ENCODE data around the gene SLC25A20. TPM values are rescaled to one million over a fixed set of nuclear protein-coding genes. Genes with fewer than 3 reads are reported as not detected.

SLC25A20 gene, protein sequence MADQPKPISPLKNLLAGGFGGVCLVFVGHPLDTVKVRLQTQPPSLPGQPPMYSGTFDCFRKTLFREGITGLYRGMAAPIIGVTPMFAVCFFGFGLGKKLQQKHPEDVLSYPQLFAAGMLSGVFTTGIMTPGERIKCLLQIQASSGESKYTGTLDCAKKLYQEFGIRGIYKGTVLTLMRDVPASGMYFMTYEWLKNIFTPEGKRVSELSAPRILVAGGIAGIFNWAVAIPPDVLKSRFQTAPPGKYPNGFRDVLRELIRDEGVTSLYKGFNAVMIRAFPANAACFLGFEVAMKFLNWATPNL
- total RNA-seq (10 to 100 TPM in 3 of 6 donors, 1 to 10 TPM in 3; 8.3 to 15.7 (median 10.0) TPM), polyA plus RNA-seq (10 to 100 TPM in 1 of 2 donors, 1 to 10 TPM in 1; 9.6 to 14.8 TPM)

- H3K36me3 ChIP-seq: no peaks in the 10 kb centered on the region
- TF ChIP-seq, protein P1, sequence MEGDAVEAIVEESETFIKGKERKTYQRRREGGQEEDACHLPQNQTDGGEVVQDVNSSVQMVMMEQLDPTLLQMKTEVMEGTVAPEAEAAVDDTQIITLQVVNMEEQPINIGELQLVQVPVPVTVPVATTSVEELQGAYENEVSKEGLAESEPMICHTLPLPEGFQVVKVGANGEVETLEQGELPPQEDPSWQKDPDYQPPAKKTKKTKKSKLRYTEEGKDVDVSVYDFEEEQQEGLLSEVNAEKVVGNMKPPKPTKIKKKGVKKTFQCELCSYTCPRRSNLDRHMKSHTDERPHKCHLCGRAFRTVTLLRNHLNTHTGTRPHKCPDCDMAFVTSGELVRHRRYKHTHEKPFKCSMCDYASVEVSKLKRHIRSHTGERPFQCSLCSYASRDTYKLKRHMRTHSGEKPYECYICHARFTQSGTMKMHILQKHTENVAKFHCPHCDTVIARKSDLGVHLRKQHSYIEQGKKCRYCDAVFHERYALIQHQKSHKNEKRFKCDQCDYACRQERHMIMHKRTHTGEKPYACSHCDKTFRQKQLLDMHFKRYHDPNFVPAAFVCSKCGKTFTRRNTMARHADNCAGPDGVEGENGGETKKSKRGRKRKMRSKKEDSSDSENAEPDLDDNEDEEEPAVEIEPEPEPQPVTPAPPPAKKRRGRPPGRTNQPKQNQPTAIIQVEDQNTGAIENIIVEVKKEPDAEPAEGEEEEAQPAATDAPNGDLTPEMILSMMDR (IDR thresholded peaks at IDR 0.05): no peak
- H3K4me1 ChIP-seq: peaks cover 9 to 15% (median 9%) of the 10 kb centered on the region in 3 donors
- no peaks in the 10 kb centered on the region for H3K9me3 ChIP-seq
- H3K27ac ChIP-seq: peak within 1 kb of the TSS; percentile 59 to 73 (median 62)
- intact Hi-C loops (cut with DNase I): no loop called here
- FAIRE-seq: no peak
- peak; percentile 90 to 98 (median 96) for DNase-seq
- no peaks in the 10 kb centered on the region for H3K27me3 ChIP-seq
- 2 to 3% methylated on average over 52 to 54 of the region's 54 CpGs for WGBS, 2 donors
- H3K4me3 ChIP-seq: peak within 1 kb of the TSS; percentile 53 to 75 (median 69)
- ATAC-seq: peak; percentile 95 to 99 (median 98)
Measured at GRCh38 chr3:48898383-48899234, at the start of gene SLC25A20. TSS of gene SLC25A20 (minus strand) at chr3:48898882. CDS start at chr3:48898794, 88 bp downstream.

DNA sequence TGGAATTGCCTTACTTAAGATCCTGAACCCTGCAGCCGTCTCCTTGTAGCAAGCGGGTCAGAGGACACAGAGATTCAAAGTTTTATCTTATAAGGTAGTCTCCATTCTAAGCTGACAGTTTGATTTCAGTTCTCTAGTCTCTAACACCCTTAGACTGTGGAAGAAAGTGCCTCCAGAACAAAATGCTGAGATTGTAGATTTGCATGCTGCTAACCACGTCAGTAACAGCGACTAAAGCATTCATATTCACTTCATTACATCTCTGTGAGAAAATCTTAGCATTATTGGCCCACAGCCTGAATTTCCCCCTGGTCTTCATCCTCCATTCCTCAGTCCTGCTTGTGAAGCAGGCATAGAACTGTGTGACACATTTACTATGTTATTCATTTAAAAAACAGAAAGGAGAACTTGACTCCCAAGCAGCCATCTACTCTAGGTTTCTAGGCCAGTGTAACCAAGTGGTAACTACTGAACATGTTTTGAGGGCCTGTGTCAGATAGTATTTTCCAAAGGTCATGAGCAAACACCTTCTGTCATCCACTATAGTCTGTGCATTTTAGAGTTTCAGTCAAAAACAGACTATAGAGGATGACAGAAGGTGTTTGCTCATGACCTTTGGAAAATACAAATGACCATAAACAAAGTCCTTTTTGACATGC lies 47.3 kb upstream of the SLC25A20 start:
- TF ChIP-seq, protein P1 (IDR thresholded peaks at IDR 0.05): no peak
- WGBS, 2 donors: 89 to 91% methylated on average over 4 of the region's 4 CpGs
- FAIRE-seq (no peak), ATAC-seq (peak in 1 of 4 donors; percentile 16), DNase-seq (no peak)
- H3K27ac ChIP-seq: no peak overlapping the region
- H3K9me3 ChIP-seq: no peaks in the 10 kb centered on the region
- intact Hi-C loops (cut with DNase I): no loop called here
- no peaks in the 10 kb centered on the region for H3K27me3 ChIP-seq
- H3K4me3 ChIP-seq: no peak overlapping the region
- peaks cover 0 to 4% (median 0%) of the 10 kb centered on the region in 3 donors for H3K36me3 ChIP-seq
- peaks cover 0 to 11% (median 0%) of the 10 kb centered on the region in 3 donors for H3K4me1 ChIP-seq

- TF ChIP-seq, protein P1 (IDR thresholded peaks at IDR 0.05): no peak
- Histone ChIP-seq H3K36me3 (peaks cover 0 to 4% (median 0%) of the 10 kb centered on the region in 3 donors), H3K9me3 (no peaks in the 10 kb centered on the region), H3K27ac (no peak overlapping the region), H3K4me3 (no peak overlapping the region), H3K27me3 (no peaks in the 10 kb centered on the region), H3K4me1 (peaks cover 0 to 11% (median 0%) of the 10 kb centered on the region in 3 donors)
- 91 to 97% methylated on average over 2 of the region's 2 CpGs for WGBS, 2 donors
- DNase-seq (no peak), ATAC-seq (no peak), FAIRE-seq (no peak)
- intact Hi-C loops (cut with DNase I): no loop called here
Measured at GRCh38 chr3:48945432-48945831, 46.8 kb upstream of the SLC25A20 start.

DNA sequence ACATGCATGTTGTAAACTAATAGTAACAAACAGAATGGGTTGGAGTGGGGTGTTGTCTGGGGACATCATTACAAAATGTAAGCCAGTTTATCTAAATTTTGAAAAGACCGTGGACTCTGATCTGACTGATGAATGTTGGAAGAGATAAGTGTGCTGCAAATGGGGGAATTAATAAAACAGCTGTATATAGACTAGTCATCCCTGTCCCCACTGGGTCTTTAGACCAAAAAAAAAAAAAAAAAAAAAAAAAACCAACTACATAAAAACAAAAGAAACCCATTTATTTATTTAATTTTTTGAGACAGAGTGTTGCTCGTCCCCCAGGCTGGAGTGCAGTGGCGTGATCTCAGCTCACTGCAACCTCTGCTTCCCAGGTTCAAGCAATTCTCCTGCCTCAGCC lies 40.0 kb upstream of the SLC25A20 start:
- Histone ChIP-seq H3K9me3 (no peaks in the 10 kb centered on the region), H3K27me3 (no peaks in the 10 kb centered on the region), H3K4me1 (no peaks in the 10 kb centered on the region), H3K36me3 (peaks cover 0 to 3% (median 0%) of the 10 kb centered on the region in 3 donors), H3K4me3 (no peak overlapping the region), H3K27ac (no peak overlapping the region)
- intact Hi-C loops (cut with DNase I): no loop called here
- no peak for FAIRE-seq
- no peak for ATAC-seq
- WGBS, 2 donors: 97 to 100% methylated on average over 3 of the region's 3 CpGs
- no peak for DNase-seq
- TF ChIP-seq, protein P1 (IDR thresholded peaks at IDR 0.05): no peak

All from pancreas (tissue), 10 donors.